Hepatocyte (in vitro differentiated cells): ENCODE measurements around the gene FHL1. TPM values are rescaled to one million over a fixed set of nuclear protein-coding genes. Genes with fewer than 3 reads are reported as not detected.

Source experiments
- DNase-seq: peaks from one replicate; pipeline ENCODE4 v3.0.0-alpha.2; 2016; ENCODE audit warnings: low spot score
- H2AFZ ChIP-seq: fragments of 200-600 bp; sonication (generic); 2 replicates; pipeline ENCODE4 v1.6.0; 2016; ENCODE audit warnings: antibody characterized with exemption, mild to moderate bottlenecking
- H3K27ac ChIP-seq: fragments of 200-600 bp; sonication (generic); 2 replicates; pipeline ENCODE4 v1.5.1; 2016; ENCODE audit warnings: mild to moderate bottlenecking
- H3K27me3 ChIP-seq: fragments of 200-600 bp; sonication (generic); 2 replicates; pipeline ENCODE4 v1.6.1; 2016
- H3K36me3 ChIP-seq: fragments of 200-600 bp; sonication (generic); replicated peaks from 2 replicates; pipeline ENCODE4 v1.5.1; 2016; ENCODE audit warnings: low read depth; ENCODE audit not compliant: insufficient read depth
- H3K4me1 ChIP-seq: fragments of 200-600 bp; sonication (generic); 2 replicates; pipeline ENCODE4 v1.5.1; 2016; ENCODE audit warnings: mild to moderate bottlenecking, moderate library complexity; ENCODE audit not compliant: insufficient read depth
- H3K4me2 ChIP-seq: fragments of 200-600 bp; sonication (generic); 2 replicates; pipeline ENCODE4 v1.6.0; 2016
- H3K4me3 ChIP-seq: fragments of 200-600 bp; sonication (generic); 2 replicates; pipeline ENCODE4 v1.5.1; 2016; ENCODE audit warnings: mild to moderate bottlenecking
- H3K79me2 ChIP-seq: fragments of 200-600 bp; sonication (generic); 2 replicates; pipeline ENCODE4 v1.6.0; 2017; ENCODE audit warnings: mild to moderate bottlenecking
- H3K9me2 ChIP-seq: fragments of 200-600 bp; sonication (generic); replicated peaks from 2 replicates; pipeline ENCODE4 v1.6.0; 2017; ENCODE audit warnings: mild to moderate bottlenecking; ENCODE audit not compliant: insufficient read depth
- H3K9me3 ChIP-seq: fragments of 200-600 bp; sonication (generic); 2 replicates; pipeline ENCODE4 v1.5.1; 2016; ENCODE audit warnings: low read depth, mild to moderate bottlenecking
- H4K20me1 ChIP-seq: fragments of 200-600 bp; sonication (generic); 2 replicates; pipeline ENCODE4 v1.6.0; 2016; ENCODE audit warnings: mild to moderate bottlenecking; ENCODE audit not compliant: insufficient read depth, poor library complexity, severe bottlenecking
- CTCF ChIP-seq: fragments of 200-600 bp; sonication (generic); IDR thresholded peaks from 2 replicates; pipeline ENCODE4 v1.5.1; 2016; ENCODE audit warnings: antibody characterized with exemption, mild to moderate bottlenecking; ENCODE audit not compliant: poor library complexity
- EZH2 ChIP-seq: fragments of 200-600 bp; sonication (generic); IDR thresholded peaks from 2 replicates; pipeline ENCODE4 v1.6.1; 2016; ENCODE audit warnings: antibody characterized with exemption, mild to moderate bottlenecking, borderline replicate concordance
- EZH2phosphoT487 ChIP-seq: fragments of 200-600 bp; sonication (generic); IDR thresholded peaks from one replicate; pipeline ENCODE4 v1.6.1; 2018; ENCODE audit warnings: antibody characterized with exemption, mild to moderate bottlenecking, low read depth, moderate library complexity; ENCODE audit not compliant: unreplicated experiment, severe bottlenecking
- WGBS: methylation state at CpG from one replicate; pipeline ENCODE4 v1.1.6; 2016; ENCODE audit warnings: low lambda C conversion rate; ENCODE audit errors: missing lambda C conversion rate; 5-methylcytosine and 5-hydroxymethylcytosine counted together
- polyA plus RNA-seq: library from polyadenylated mRNA; unstranded; fragments of >200 nt; fragmentation: Nextera tagmentation; extraction: Ambion mirVana; gene quantifications from 2 replicates; pipeline ENCODE4 v1.2.1, GENCODE V29; 2016
- total RNA-seq: library from RNA; depleted of rRNA; stranded (reverse); fragments of >200 nt; gene quantifications from 2 replicates; pipeline ENCODE4 v1.2.3, GENCODE V29; 2014

FHL1 gene
- total and polyA plus RNA-seq, 2 experiments from 2014 or later: 31.5 to 40.0 TPM

GRCh38 chrX:136195247-136195646 is 47.9 kb downstream of the FHL1 start:
- no peaks in the 10 kb centered on the region for H3K9me2 ChIP-seq
- no peak overlapping the region for H3K4me2 ChIP-seq
- no peak overlapping the region for H3K27ac ChIP-seq
- TF ChIP-seq EZH2 (no peak), EZH2phosphoT487 (no peak), CTCF (no peak)
- H3K4me1 ChIP-seq: no peaks in the 10 kb centered on the region
- H3K9me3 ChIP-seq: no peaks in the 10 kb centered on the region
- DNase-seq: no peak
- 77% methylated on average over 4 of the region's 4 CpGs for WGBS
- no peaks in the 10 kb centered on the region for H3K79me2 ChIP-seq
- no peaks in the 10 kb centered on the region for H3K36me3 ChIP-seq
- no peak overlapping the region for H2AFZ ChIP-seq
- H3K27me3 ChIP-seq: no peaks in the 10 kb centered on the region
- no peaks in the 10 kb centered on the region for H4K20me1 ChIP-seq
- H3K4me3 ChIP-seq: no peak overlapping the region

GRCh38 chrX:136196691-136197155 is 49.4 kb downstream of the FHL1 start:
- DNase-seq: no peak
- no peaks in the 10 kb centered on the region for H3K27me3 ChIP-seq
- no peak overlapping the region for H3K4me2 ChIP-seq
- WGBS: 60% methylated on average over 7 of the region's 7 CpGs
- no peak overlapping the region for H2AFZ ChIP-seq
- H3K27ac ChIP-seq: no peak overlapping the region
- no peak for TF ChIP-seq EZH2
- TF ChIP-seq EZH2phosphoT487: no peak
- no peak for TF ChIP-seq CTCF
- no peaks in the 10 kb centered on the region for H3K4me1 ChIP-seq
- H3K36me3 ChIP-seq: no peaks in the 10 kb centered on the region
- H3K9me2 ChIP-seq: no peaks in the 10 kb centered on the region
- no peaks in the 10 kb centered on the region for H3K79me2 ChIP-seq
- H4K20me1 ChIP-seq: no peaks in the 10 kb centered on the region
- no peak overlapping the region for H3K4me3 ChIP-seq
- no peaks in the 10 kb centered on the region for H3K9me3 ChIP-seq

- TF ChIP-seq EZH2phosphoT487 (no peak), CTCF (no peak), EZH2 (no peak)
- DNase-seq: no peak
- H3K27me3 ChIP-seq: no peaks in the 10 kb centered on the region
- no peaks in the 10 kb centered on the region for H3K9me2 ChIP-seq
- H2AFZ ChIP-seq: no peak overlapping the region
- no peaks in the 10 kb centered on the region for H3K36me3 ChIP-seq
- H3K27ac ChIP-seq: no peak overlapping the region
- H3K4me3 ChIP-seq: no peak overlapping the region
- no peaks in the 10 kb centered on the region for H3K9me3 ChIP-seq
- H3K4me1 ChIP-seq: no peaks in the 10 kb centered on the region
- no peak overlapping the region for H3K4me2 ChIP-seq
- no peaks in the 10 kb centered on the region for H3K79me2 ChIP-seq
- no peaks in the 10 kb centered on the region for H4K20me1 ChIP-seq
These were observed 50.7 kb downstream of the FHL1 start for GRCh38 chrX:136198010-136198409.
